Measurements from ENCODE around the gene KCP. TPM values are rescaled to one million over a fixed set of nuclear protein-coding genes. Genes with fewer than 3 reads are reported as not detected.

KCP gene
- polyA plus RNA-seq, 1 of the 3 experiments (the other 2 are of a cell fraction) = not detected

GRCh38 chr7:128948976-128949760 lies 38.7 kb upstream of the KCP start:
- Histone ChIP-seq H3K9me2 (no peaks in the 10 kb centered on the region), H2AFZ (ENCODE audit: low read depth) (no peak overlapping the region), H3K36me3 (replicated peaks in 1 of 2; ENCODE audit: control insufficient read depth in 1 of 2, insufficient read depth in 2 of 2, low read length in 1 of 2) (peaks cover 26 to 35% of the 10 kb centered on the region in 2 experiments), H4K20me1 (ENCODE audit: insufficient read depth) (no peaks in the 10 kb centered on the region), H3K27me3 (ENCODE audit: insufficient read depth) (no peaks in the 10 kb centered on the region), H3K4me3 (ENCODE audit: low read depth in 2 of 2, low read length in 1 of 2) (no peak overlapping the region), H3K9me3 (no peaks in the 10 kb centered on the region), H3K4me2 (no peak overlapping the region), H3K4me1 (ENCODE audit: control insufficient read depth in 1 of 2, insufficient read depth in 2 of 2, low read depth in 1 of 2, low read length in 1 of 2) (peaks cover 0 to 39% of the 10 kb centered on the region in 2 experiments; a peak in 2 of 4 replicates), H3K79me2 (ENCODE audit: insufficient read depth) (no peaks in the 10 kb centered on the region), H3F3A (replicated peaks; ENCODE audit: insufficient read depth) (no peaks in the 10 kb centered on the region), H3K27ac (ENCODE audit: low read depth in 2 of 2, low read length in 1 of 2) (peak overlapping the region in 1 of 2 experiments; percentile 5; a peak in 1 of 4 replicates), H3K9ac (no peak overlapping the region)
- no peak for DNase-seq
- 96% methylated on average over 4 of the region's 4 CpGs for WGBS (ENCODE audit: low lambda C conversion rate)
- POLR2A ChIA-PET = interaction anchor here (1.4 kb wide), 1 partner anchor 11 kb away, joined by 7 read pairs; the partner anchor contains the start of gene IRF5
- CTCF ChIA-PET = interaction anchor here (0.8 to 2.5 kb wide), 8 partner anchors 12 to 214 kb away, joined by 3 to 7 read pairs (median 4); partner anchors contain the start of gene IRF5
- TF ChIP-seq JUND (IDR thresholded peaks at IDR 0.05) = no peak
- TF ChIP-seq NRF1 (IDR thresholded peaks at IDR 0.05; ENCODE audit: low read depth, low read length) = no peak
- no peak for TF ChIP-seq SMC3 (IDR thresholded peaks at IDR 0.05; ENCODE audit: low read depth, low read length)
- TF ChIP-seq RXRA (IDR thresholded peaks at IDR 0.05; ENCODE audit: borderline replicate concordance, low read depth) = no peak
- no peak for TF ChIP-seq MEF2A (IDR thresholded peaks at IDR 0.05; ENCODE audit: borderline replicate concordance, low read depth)
- no peak for TF ChIP-seq GATA2 (CRISPR knock-in tag; IDR thresholded peaks at IDR 0.05)
- TF ChIP-seq PBX3 (IDR thresholded peaks at IDR 0.05) = no peak
- TF ChIP-seq, protein P1, sequence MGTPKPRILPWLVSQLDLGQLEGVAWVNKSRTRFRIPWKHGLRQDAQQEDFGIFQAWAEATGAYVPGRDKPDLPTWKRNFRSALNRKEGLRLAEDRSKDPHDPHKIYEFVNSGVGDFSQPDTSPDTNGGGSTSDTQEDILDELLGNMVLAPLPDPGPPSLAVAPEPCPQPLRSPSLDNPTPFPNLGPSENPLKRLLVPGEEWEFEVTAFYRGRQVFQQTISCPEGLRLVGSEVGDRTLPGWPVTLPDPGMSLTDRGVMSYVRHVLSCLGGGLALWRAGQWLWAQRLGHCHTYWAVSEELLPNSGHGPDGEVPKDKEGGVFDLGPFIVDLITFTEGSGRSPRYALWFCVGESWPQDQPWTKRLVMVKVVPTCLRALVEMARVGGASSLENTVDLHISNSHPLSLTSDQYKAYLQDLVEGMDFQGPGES (IDR thresholded peaks at IDR 0.05; ENCODE audit: low read depth, low read length) = no peak
- TF ChIP-seq EZH2phosphoT487 (IDR thresholded peaks at IDR 0.05; ENCODE audit: borderline replicate concordance, low read depth) = no peak
- no peak for TF ChIP-seq SIN3A (IDR thresholded peaks at IDR 0.05; ENCODE audit: borderline replicate concordance, low read depth, low read length)
- TF ChIP-seq, protein P2, sequence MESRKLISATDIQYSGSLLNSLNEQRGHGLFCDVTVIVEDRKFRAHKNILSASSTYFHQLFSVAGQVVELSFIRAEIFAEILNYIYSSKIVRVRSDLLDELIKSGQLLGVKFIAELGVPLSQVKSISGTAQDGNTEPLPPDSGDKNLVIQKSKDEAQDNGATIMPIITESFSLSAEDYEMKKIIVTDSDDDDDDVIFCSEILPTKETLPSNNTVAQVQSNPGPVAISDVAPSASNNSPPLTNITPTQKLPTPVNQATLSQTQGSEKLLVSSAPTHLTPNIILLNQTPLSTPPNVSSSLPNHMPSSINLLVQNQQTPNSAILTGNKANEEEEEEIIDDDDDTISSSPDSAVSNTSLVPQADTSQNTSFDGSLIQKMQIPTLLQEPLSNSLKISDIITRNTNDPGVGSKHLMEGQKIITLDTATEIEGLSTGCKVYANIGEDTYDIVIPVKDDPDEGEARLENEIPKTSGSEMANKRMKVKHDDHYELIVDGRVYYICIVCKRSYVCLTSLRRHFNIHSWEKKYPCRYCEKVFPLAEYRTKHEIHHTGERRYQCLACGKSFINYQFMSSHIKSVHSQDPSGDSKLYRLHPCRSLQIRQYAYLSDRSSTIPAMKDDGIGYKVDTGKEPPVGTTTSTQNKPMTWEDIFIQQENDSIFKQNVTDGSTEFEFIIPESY (IDR thresholded peaks at IDR 0.05; ENCODE audit: borderline replicate concordance, low read depth) = no peak
- no peak for TF ChIP-seq CTCF (IDR thresholded peaks at IDR 0.05)
- TF ChIP-seq FOSL2 (IDR thresholded peaks at IDR 0.05; ENCODE audit: borderline replicate concordance, low read depth) = no peak
- TF ChIP-seq USF2 (IDR thresholded peaks at IDR 0.05; ENCODE audit: borderline replicate concordance, low read depth, low read length) = no peak
- TF ChIP-seq GABPA (IDR thresholded peaks at IDR 0.05; ENCODE audit: low read depth) = no peak
- TF ChIP-seq RCOR1 (IDR thresholded peaks at IDR 0.05; ENCODE audit: low read length) = no peak
- TF ChIP-seq ELF1 (IDR thresholded peaks at IDR 0.05) = no peak

Data from SK-N-SH (cell line).